Measurements from ENCODE around the gene POLE2.
A peak's percentile ranks its signal among the peaks of the same experiment; 100 is the strongest.
"Not testable (repeated sequence)": the region's sequence is repeated elsewhere in the genome, so short reads cannot be mapped to it uniquely, and the experiment has no call there.

The POLE2 gene

DNA sequence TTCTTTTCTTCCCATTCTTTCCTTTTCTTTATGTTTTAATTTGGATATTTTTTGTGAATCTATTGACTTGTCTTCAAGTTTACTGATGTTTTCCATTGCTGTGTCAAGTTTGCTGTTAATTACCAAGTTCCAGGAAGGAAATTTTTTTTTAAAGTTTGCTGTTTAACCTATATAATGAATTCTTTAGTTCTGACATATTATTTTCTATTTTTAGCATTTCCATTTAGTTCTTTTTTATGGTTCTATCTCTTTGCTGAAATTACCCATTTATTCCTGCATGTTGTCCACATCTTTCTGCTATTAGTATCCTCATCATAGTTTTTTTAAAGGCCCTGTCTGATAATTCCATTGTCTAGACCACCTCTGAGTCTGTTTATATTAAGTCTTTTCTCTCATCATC, 32.7 kb upstream of the POLE2 start:
- DNase-seq, result no peak
- no peaks in the 10 kb centered on the region for H3K27me3 ChIP-seq
- no peaks in the 10 kb centered on the region; the same call in 1 of the 2 replicates for H3K9me3 ChIP-seq
- TF ChIP-seq, protein P1, sequence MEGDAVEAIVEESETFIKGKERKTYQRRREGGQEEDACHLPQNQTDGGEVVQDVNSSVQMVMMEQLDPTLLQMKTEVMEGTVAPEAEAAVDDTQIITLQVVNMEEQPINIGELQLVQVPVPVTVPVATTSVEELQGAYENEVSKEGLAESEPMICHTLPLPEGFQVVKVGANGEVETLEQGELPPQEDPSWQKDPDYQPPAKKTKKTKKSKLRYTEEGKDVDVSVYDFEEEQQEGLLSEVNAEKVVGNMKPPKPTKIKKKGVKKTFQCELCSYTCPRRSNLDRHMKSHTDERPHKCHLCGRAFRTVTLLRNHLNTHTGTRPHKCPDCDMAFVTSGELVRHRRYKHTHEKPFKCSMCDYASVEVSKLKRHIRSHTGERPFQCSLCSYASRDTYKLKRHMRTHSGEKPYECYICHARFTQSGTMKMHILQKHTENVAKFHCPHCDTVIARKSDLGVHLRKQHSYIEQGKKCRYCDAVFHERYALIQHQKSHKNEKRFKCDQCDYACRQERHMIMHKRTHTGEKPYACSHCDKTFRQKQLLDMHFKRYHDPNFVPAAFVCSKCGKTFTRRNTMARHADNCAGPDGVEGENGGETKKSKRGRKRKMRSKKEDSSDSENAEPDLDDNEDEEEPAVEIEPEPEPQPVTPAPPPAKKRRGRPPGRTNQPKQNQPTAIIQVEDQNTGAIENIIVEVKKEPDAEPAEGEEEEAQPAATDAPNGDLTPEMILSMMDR (IDR thresholded peaks at IDR 0.05; ENCODE audit: low read depth, low read length), result no peak
- H3K4me1 ChIP-seq, result no peaks in the 10 kb centered on the region
- no peak overlapping the region for H3K4me3 ChIP-seq (ENCODE audit: low read depth, low read length)
- no peaks in the 10 kb centered on the region for H3K36me3 ChIP-seq

DNA sequence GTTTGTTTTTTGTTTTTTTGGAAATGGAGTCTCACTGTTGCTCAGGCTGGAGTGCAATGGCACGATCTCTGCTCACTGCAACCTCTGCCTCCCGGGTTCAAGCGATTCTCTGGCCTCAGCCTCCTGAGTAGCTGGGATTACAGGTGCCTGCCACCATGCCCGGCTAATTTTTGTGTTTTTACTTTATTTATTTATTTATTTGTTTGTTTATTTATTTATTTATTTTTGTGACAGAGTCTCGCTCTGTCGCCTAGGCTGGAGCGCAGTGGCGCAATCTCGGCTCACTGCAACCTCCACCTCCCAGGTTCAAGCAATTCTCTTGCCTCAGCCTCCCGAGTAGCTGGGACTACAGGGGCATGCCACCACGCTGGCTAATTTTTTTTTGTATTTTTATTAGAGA, 23.0 kb upstream of the POLE2 start:
- H3K4me3 ChIP-seq (ENCODE audit: low read depth, low read length); H3K36me3 ChIP-seq; H3K4me1 ChIP-seq; DNase-seq; H3K9me3 ChIP-seq; H3K27me3 ChIP-seq: not testable (repeated sequence)

DNA sequence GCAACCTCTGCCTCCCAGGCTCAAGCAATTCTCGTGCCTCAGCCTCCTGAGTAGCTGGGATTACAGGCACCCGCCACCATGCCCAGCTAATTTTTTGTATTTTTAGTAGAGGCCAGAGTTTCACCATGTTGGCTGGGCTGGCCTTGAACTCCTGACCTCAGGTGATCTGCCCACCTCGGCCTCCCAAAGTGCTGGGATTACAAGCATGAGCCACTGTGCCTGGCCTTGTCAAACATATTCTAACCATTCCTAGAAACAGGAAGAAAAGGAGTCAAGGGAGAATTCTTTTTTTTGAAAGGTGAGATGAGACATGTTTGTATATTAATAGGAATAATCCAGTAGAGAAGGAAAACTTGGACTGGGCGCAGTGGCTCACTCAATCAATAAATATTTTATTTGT, 16.5 kb upstream of the POLE2 start:
- H3K36me3 ChIP-seq; H3K4me1 ChIP-seq; DNase-seq; H3K4me3 ChIP-seq (ENCODE audit: low read depth, low read length); H3K9me3 ChIP-seq; H3K27me3 ChIP-seq: not testable (repeated sequence)

DNA sequence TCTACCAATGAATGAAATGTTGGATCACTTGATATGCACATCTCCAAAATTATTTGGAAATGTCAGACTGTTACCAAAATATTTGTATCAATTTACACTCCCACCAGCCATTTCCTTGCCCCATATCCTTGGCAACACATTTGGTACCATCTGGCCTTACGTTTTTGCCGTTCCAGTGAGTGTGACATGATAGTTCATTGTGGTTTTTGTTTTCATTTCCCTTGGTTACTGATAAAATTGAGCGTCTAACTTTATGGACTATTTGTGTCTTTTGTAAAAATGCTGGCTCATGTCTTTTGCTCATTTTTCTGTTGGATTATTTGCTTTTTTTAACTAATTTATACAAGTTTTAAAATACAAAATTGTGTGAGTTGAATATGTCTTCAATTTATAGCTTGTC, 16.0 kb upstream of the POLE2 start:
- TF ChIP-seq, protein P1 (IDR thresholded peaks at IDR 0.05; ENCODE audit: low read depth, low read length), result no peak
- Histone ChIP-seq H3K27me3 (no peaks in the 10 kb centered on the region), H3K4me1 (no peaks in the 10 kb centered on the region), H3K36me3 (no peaks in the 10 kb centered on the region), H3K4me3 (ENCODE audit: low read depth, low read length) (no peak overlapping the region), H3K9me3 (no peaks in the 10 kb centered on the region)
- no peak for DNase-seq

DNA sequence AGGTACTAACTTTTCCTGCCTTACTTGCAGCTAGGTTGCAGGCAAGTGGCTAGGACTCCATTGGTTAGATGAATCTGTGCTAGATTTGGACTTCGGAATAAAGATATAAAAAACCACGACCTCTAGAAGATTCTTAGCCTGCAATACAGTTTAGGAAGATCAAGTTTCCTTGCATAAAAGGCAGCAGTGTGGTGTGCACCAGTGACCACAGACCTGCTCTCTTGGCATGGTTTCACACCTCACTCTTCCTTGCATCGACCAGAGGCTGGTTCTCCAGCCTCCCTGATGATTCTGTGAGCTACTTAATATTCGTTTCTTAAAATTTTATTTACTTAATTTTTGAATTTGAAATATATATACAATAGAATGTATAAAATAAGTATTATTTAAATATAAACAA, 14.7 kb upstream of the POLE2 start:
- Histone ChIP-seq H3K4me3 (ENCODE audit: low read depth, low read length) (no peak overlapping the region), H3K27me3 (no peaks in the 10 kb centered on the region), H3K4me1 (no peaks in the 10 kb centered on the region), H3K9me3 (no peaks in the 10 kb centered on the region), H3K36me3 (no peaks in the 10 kb centered on the region)
- DNase-seq, result no peak
- TF ChIP-seq, protein P1 (IDR thresholded peaks at IDR 0.05; ENCODE audit: low read depth, low read length), result no peak

DNA sequence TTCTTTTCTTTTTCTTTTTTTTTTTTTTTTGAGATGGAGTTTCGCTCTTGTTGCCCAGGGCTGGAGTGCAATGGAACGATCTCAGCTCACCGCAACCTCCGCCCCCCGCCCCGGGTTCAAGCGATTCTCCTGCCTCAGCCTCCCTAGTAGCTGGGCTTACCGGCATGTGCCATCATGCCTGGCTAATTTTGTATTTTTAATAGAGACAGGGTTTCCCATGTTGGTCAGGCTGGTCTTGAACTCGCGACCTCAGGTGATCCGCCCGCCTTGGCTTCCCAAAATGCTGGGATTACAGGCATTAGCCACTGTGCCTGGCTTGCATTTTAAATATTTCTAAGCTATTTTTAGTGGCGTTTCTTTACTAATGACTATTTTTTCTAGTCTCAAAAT, 5.7 kb upstream of the POLE2 start:
- peak overlapping the region; percentile 60 for H3K4me3 ChIP-seq (ENCODE audit: low read depth, low read length)
- H3K9me3 ChIP-seq, H3K36me3 ChIP-seq, H3K27me3 ChIP-seq, DNase-seq, H3K4me1 ChIP-seq: not testable (repeated sequence)

DNA sequence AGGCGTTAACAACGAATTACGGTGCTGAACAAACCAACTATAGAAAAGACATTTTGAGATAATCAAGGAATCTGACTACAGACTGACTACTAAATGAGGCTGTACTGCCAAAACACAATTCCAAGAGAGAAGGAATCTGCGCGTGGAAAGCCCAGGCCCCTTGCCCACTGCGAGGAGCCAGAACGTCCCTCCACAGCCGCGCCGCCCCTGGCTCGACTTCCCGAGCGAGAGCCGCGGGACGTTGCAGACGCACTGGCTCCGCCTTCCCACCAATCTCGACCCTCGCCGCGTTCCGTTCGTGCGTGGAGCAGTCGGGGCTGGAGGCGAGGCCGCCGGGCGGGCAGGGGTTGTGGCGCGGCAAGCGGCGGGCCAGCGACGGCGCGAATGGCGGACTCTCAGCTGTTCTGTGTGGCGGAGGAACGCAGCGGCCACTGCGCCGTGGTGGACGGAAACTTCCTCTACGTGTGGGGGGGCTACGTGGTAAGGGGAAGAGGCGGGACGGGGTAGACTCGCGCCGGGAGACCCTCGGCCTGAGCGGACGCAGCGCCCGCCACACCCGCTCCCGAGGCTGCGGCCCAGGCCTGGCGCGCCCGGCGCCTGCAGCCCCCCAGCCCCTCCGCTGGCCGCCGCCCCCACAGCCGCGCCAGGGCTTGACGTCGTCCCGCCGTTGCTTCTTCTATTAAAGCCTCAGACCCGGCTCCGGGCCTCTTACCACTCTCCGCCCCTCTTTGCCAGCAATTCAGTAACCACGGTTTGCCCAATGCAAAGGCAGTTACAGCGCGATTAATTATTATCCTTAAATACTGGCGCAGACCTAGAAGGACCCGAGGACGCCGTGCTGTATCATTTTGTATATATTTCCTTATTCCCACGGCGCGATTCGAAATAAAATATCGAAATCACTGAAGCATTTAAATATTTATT, 5.1 kb upstream of the POLE2 start, which contains the start of gene KLHDC1:
TSS of gene KLHDC1 (plus strand) at position 310 of the 924 bp plus-strand sequence. CDS start at position 385, 75 bp downstream.
- H3K36me3 ChIP-seq, result no peaks in the 10 kb centered on the region
- H3K4me3 ChIP-seq (ENCODE audit: low read depth, low read length), result peak within 1 kb of the TSS; percentile 60
- peaks cover 5% of the 10 kb centered on the region for H3K4me1 ChIP-seq
- no peaks in the 10 kb centered on the region for H3K27me3 ChIP-seq
- TF ChIP-seq, protein P1 (IDR thresholded peaks at IDR 0.05; ENCODE audit: low read depth, low read length), result no peak
- peak; percentile 72 for DNase-seq
- H3K9me3 ChIP-seq, result no peaks in the 10 kb centered on the region
